H1 (cell line): ENCODE results near the gene CCSER2.

Experiments
- ATF2 ChIP-seq: IDR thresholded peaks from 2 replicates; pipeline ENCODE4 v1.6.1; 2012; ENCODE audit warnings: low read length, inconsistent platforms
- CHD7 ChIP-seq: fragments of 300-600 bp; sonication (generic); IDR thresholded peaks from 2 replicates; pipeline ENCODE4 v1.7.1; 2012; ENCODE audit warnings: low read length, moderate library complexity, mild to moderate bottlenecking, inconsistent platforms; ENCODE audit not compliant: insufficient replicate concordance
- CTCF ChIP-seq, 3 experiments: IDR thresholded peaks; 1 replicate in 2 of 3; 2 replicates in 1 of 3; pipeline versions ENCODE4 v1.5.1 to v1.6.1; 2011; ENCODE audit warnings: low read length in 3 of 3, mild to moderate bottlenecking in 3 of 3, inconsistent platforms in 2 of 3, low read depth in 1 of 3, moderate library complexity in 1 of 3; ENCODE audit not compliant: insufficient read depth in 1 of 3; ENCODE audit errors: control extremely low read depth in 1 of 3
- KDM5A ChIP-seq: fragments of 200-600 bp; IDR thresholded peaks from 2 replicates; pipeline ENCODE4 v1.7.1; 2012; ENCODE audit warnings: mild to moderate bottlenecking, low read length, inconsistent platforms, mixed read lengths
- NRF1 ChIP-seq: IDR thresholded peaks from 2 replicates; pipeline ENCODE4 v1.6.1; 2011; ENCODE audit warnings: mild to moderate bottlenecking, low read depth, low read length, improper control_type of control experiment
- POLR2A ChIP-seq, 2 experiments: IDR thresholded peaks; 1 replicate in 1 of 2; 2 replicates in 1 of 2; pipeline ENCODE4 v1.6.1; 2011; ENCODE audit warnings: low read depth in 2 of 2, low read length in 2 of 2, mild to moderate bottlenecking in 2 of 2; ENCODE audit errors: control extremely low read depth in 1 of 2
- SAP30 ChIP-seq: fragments of 300-600 bp; sonication (generic); IDR thresholded peaks from 2 replicates; pipeline ENCODE4 v1.7.1; 2012; ENCODE audit warnings: low read length, moderate library complexity, mild to moderate bottlenecking, inconsistent platforms; ENCODE audit not compliant: insufficient read depth, insufficient replicate concordance

- no peak for TF ChIP-seq NRF1
- no peak for TF ChIP-seq SAP30
- TF ChIP-seq CTCF (IDR thresholded peaks at IDR 0.05; ENCODE audit: control extremely low read depth in 1 of 3, insufficient read depth in 1 of 3, low read depth in 1 of 3, low read length in 3 of 3), result no peak
- TF ChIP-seq CHD7, result no peak
- no peak for TF ChIP-seq KDM5A
- TF ChIP-seq POLR2A (IDR thresholded peaks at IDR 0.05; ENCODE audit: control extremely low read depth in 1 of 2, low read depth in 2 of 2, low read length in 2 of 2), result no peak
- no peak for TF ChIP-seq ATF2
These were observed 235.5 kb downstream of the CCSER2 start for GRCh38 chr10:84563868-84564267.
